ENCODE results near the gene RFESD.
A peak's percentile ranks its signal among the peaks of the same experiment; 100 is the strongest.

GRCh38 chr5:95620030-95620869 is 26.3 kb upstream of the RFESD start, which contains the start of gene GPR150:
- TF ChIP-seq CTCF (IDR thresholded peaks at IDR 0.05) (no peak), EZH2phosphoT487 (IDR thresholded peaks at IDR 0.05) (peak; percentile 78)

Measured in neural progenitor cell (in vitro differentiated cells).